Stomach (tissue), 9 donors: ENCODE measurements around the gene MYO9B. TPM values are rescaled to one million over a fixed set of nuclear protein-coding genes. Genes with fewer than 3 reads are reported as not detected.

Experiments
- DNase-seq, 2 donors: peaks; one replicate each; pipeline versions ENCODE4 v3.0.0 to v3.0.0-alpha.2; 2013 to 2019
- H3K27ac ChIP-seq, 5 donors: fragments of 200-600 bp in 4 of 5; sonication (generic) in 4 of 5; one replicate each; pipeline ENCODE4 v1.5.1; 2013 to 2019; ENCODE audit warnings: mild to moderate bottlenecking in 1 of 5, moderate library complexity in 1 of 5
- H3K27me3 ChIP-seq, 3 donors: fragments of 200-600 bp; sonication (generic); one replicate each; pipeline ENCODE4 v1.5.1; 2017 to 2019; ENCODE audit warnings: mixed run types in 1 of 3
- H3K36me3 ChIP-seq, 4 donors: fragments of 200-600 bp; sonication (generic); 1 replicate in 3 of 4; 2 replicates in 1 of 4; pipeline ENCODE4 v1.5.1; 2016 to 2019
- H3K4me1 ChIP-seq, 4 donors: fragments of 200-600 bp; sonication (generic); one replicate each; pipeline ENCODE4 v1.5.1; 2016 to 2019
- H3K4me3 ChIP-seq, 4 donors: fragments of 200-600 bp; sonication (generic) in 3 of 4; one replicate each; pipeline ENCODE4 v1.5.1; 2016 to 2019; ENCODE audit warnings: mild to moderate bottlenecking in 1 of 4
- H3K9me3 ChIP-seq, 4 donors: fragments of 200-600 bp; sonication (generic); one replicate each; pipeline ENCODE4 v1.5.1; 2016 to 2019
- EP300 ChIP-seq: sonication (generic); formaldehyde crosslinking; IDR thresholded peaks from one replicate; pipeline ENCODE4 v1.6.1; 2017; ENCODE audit warnings: antibody characterized with exemption
- POLR2A ChIP-seq, 4 donors: fragments of 450-650 bp; IDR thresholded peaks; one replicate each; pipeline ENCODE4 v1.6.1; 2016; ENCODE audit warnings: antibody characterized with exemption in 4 of 4, control low read depth in 2 of 4, mild to moderate bottlenecking in 1 of 4, moderate library complexity in 1 of 4
- POLR2AphosphoS5 ChIP-seq, 3 donors: sonication (generic); formaldehyde crosslinking; IDR thresholded peaks; one replicate each; pipeline ENCODE4 v1.6.1; 2016; ENCODE audit warnings: antibody characterized with exemption in 3 of 3
- WGBS, 5 donors: extraction: QIAGEN DNeasy Blood & Tissue Kit in 3 of 5; methylation state at CpG; one replicate each; pipeline versions ENCODE4 v1.1.5 to v1.1.7; 2013 to 2018; 5-methylcytosine and 5-hydroxymethylcytosine counted together
- intact Hi-C: fragments of 100-400 bp; cut with DNase I; formaldehyde crosslinking; loops from one replicate; pipeline ENCODE4 v1.15.1; 2023; ENCODE audit warnings: low total_unique reads
- polyA plus RNA-seq, 3 donors: library from polyadenylated mRNA; stranded (reverse); fragments of 200-250 nt; gene quantifications; one replicate each; pipeline ENCODE4 v1.2.3, GENCODE V29; 2013
- total RNA-seq, 5 donors: library from RNA; depleted of rRNA; stranded (reverse); fragments of >200 nt; gene quantifications; one replicate each; pipeline versions ENCODE4 v1.1.0 to v1.2.3, GENCODE V29; 2014 to 2016
- TF ChIP-seq, protein P1 (sequence below), 7 experiments: fragments of 450-650 bp in 4 of 7; fragments of 200-600 bp in 3 of 7; sonication (generic) in 3 of 7; IDR thresholded peaks; one replicate each; pipeline ENCODE4 v1.5.1; 2016 to 2019; ENCODE audit warnings: antibody characterized with exemption in 7 of 7, control low read depth in 2 of 7, mild to moderate bottlenecking in 1 of 7
- donor health status: healthy with polysubstance abuse.
- donor health status: Bipolar disorder and iron deficiency.
- donor health status: healthy.

Gene MYO9B
- total and polyA plus RNA-seq, 8 donors = 30.2 to 265 (median 62.5) TPM

DNA sequence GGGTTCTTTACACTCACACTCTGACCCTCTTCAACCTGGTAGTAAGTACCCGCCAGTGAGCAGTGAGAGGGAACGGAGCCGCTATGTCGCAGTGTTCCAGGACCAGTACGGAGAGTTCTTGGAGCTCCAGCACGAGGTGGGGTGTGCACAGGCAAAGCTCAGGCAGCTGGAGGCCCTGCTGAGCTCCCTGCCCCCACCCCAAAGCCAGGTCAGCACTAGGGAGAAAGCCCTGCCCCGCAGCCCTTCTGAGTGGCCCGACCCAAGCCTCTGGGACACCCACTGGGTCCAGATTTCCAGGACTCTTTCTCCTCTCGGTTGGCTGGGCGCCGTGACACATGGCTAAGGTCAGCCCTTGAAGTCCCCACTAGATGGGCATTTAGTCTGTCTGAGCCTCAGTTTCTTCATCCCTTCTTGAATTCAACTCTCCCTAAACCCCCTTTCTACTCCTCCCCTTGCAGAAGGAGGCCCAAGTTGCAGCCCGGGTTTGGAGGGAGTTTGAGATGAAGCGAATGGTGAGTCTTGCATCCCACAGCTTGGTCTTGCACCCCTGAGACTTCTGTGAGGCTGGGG lies 152.3 kb downstream of the MYO9B start:
- H3K36me3 ChIP-seq = peaks cover 12 to 42% (median 41%) of the 10 kb centered on the region in 4 donors
- 64 to 84% (median 74%) methylated on average over 11 to 13 of the region's 13 CpGs for WGBS, 5 donors
- no peak overlapping the region for H3K4me3 ChIP-seq
- peaks cover 12 to 23% (median 23%) of the 10 kb centered on the region in 4 donors for H3K4me1 ChIP-seq
- DNase-seq = no peak
- intact Hi-C loops = no loop called here
- no peaks in the 10 kb centered on the region for H3K9me3 ChIP-seq
- H3K27ac ChIP-seq = peak overlapping the region in 3 of 5 donors; percentile 9 to 93 (median 93)
- H3K27me3 ChIP-seq = no peaks in the 10 kb centered on the region
- no peak for TF ChIP-seq POLR2A (IDR thresholded peaks at IDR 0.05)
- no peak for TF ChIP-seq POLR2AphosphoS5 (IDR thresholded peaks at IDR 0.05)
- TF ChIP-seq, protein P1, sequence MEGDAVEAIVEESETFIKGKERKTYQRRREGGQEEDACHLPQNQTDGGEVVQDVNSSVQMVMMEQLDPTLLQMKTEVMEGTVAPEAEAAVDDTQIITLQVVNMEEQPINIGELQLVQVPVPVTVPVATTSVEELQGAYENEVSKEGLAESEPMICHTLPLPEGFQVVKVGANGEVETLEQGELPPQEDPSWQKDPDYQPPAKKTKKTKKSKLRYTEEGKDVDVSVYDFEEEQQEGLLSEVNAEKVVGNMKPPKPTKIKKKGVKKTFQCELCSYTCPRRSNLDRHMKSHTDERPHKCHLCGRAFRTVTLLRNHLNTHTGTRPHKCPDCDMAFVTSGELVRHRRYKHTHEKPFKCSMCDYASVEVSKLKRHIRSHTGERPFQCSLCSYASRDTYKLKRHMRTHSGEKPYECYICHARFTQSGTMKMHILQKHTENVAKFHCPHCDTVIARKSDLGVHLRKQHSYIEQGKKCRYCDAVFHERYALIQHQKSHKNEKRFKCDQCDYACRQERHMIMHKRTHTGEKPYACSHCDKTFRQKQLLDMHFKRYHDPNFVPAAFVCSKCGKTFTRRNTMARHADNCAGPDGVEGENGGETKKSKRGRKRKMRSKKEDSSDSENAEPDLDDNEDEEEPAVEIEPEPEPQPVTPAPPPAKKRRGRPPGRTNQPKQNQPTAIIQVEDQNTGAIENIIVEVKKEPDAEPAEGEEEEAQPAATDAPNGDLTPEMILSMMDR (IDR thresholded peaks at IDR 0.05) = no peak
- TF ChIP-seq EP300 = no peak

DNA sequence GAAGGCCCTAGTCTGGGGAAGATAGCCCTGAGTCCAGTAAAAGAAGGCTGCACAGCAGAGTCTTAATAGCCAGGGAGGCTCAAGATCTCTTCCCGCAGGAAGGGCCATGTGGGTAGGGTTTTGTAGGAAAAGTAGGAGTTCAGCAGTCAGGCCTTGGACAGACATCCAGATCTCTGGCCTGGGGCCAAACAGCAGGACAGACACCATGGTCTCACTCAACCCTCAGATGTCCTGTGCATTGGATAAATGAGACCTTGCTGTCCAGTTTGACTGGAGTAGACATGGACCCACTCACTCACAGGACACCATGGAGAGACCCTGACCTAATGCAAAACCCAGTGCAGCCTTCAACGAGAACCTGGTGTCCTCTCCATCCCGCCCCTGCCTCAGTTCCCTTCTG lies 154.3 kb downstream of the MYO9B start:
- WGBS, 5 donors = 91 to 98% (median 95%) methylated on average over 3 of the region's 3 CpGs

DNA sequence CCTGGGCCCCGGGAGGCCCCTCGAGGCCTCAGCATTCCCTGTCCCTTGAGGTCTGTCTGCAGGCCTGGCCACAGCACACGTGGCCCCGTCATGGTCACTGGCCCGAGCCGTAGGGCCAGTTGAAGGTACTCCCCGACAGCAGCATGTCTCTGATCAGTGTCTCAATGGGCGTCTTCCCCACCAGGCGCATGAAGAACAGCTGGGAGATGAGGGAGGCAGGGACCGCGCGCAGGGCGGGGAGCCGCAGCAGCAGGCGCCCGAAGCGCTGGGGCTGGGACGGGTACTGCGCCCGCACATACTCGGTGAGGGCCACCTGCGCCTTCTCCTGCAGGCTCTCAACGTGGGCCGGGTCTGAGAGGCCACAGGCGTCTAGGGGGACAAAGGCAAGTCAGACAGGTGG lies 156.7 kb downstream of the MYO9B start:
- no peak overlapping the region for H3K4me3 ChIP-seq
- TF ChIP-seq POLR2A (IDR thresholded peaks at IDR 0.05) = no peak
- no peak for TF ChIP-seq POLR2AphosphoS5 (IDR thresholded peaks at IDR 0.05)
- TF ChIP-seq, protein P1 (IDR thresholded peaks at IDR 0.05) = no peak
- TF ChIP-seq EP300 = no peak
- no peak for DNase-seq
- no peaks in the 10 kb centered on the region for H3K9me3 ChIP-seq
- H3K36me3 ChIP-seq = peaks cover 17 to 56% (median 54%) of the 10 kb centered on the region in 4 donors
- WGBS, 5 donors = 86 to 93% (median 91%) methylated on average over 20 to 25 of the region's 25 CpGs
- peaks cover 31 to 55% (median 43%) of the 10 kb centered on the region in 4 donors for H3K4me1 ChIP-seq
- H3K27me3 ChIP-seq = no peaks in the 10 kb centered on the region
- intact Hi-C loops = no loop called here
- no peak overlapping the region for H3K27ac ChIP-seq

More for the DNA sequence above, 154.3 kb downstream of the MYO9B start:
- Histone ChIP-seq H3K4me3 (no peak overlapping the region), H3K36me3 (peaks cover 17 to 55% (median 52%) of the 10 kb centered on the region in 4 donors), H3K9me3 (no peaks in the 10 kb centered on the region), H3K27ac (no peak overlapping the region), H3K4me1 (peaks cover 18 to 43% (median 33%) of the 10 kb centered on the region in 4 donors), H3K27me3 (no peaks in the 10 kb centered on the region)
- DNase-seq = no peak
- intact Hi-C loops = no loop called here
- TF ChIP-seq POLR2AphosphoS5 (IDR thresholded peaks at IDR 0.05) (no peak), EP300 (no peak), POLR2A (IDR thresholded peaks at IDR 0.05) (no peak)
- TF ChIP-seq, protein P1 (IDR thresholded peaks at IDR 0.05) = no peak

DNA sequence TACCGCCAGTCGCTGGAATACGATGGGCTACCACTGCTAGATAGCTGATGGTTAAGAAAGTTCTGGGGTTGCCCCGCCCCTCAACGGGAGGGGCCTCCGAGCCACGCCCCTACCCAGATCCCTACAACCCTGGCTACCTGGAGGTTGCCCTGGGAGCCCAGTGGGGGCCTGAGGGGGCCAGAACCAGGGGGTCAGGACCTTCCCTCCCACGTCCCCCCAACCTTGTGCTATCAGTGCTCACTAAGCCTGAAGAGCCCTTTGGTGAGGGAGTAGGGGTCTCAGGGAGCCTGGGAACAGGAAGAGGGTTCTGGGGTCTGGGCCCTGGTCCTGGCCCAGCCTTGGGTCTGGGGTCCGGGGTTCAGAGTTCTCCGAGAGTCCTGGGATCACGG lies 159.3 kb downstream of the MYO9B start:
- Histone ChIP-seq H3K9me3 (no peaks in the 10 kb centered on the region), H3K27ac (peak overlapping the region; percentile 75 to 86 (median 85)), H3K36me3 (peaks cover 17 to 56% (median 55%) of the 10 kb centered on the region in 4 donors), H3K4me3 (peak overlapping the region; percentile 44 to 73 (median 53)), H3K27me3 (no peaks in the 10 kb centered on the region), H3K4me1 (peaks cover 32 to 60% (median 54%) of the 10 kb centered on the region in 4 donors)
- TF ChIP-seq EP300 (no peak), POLR2AphosphoS5 (IDR thresholded peaks at IDR 0.05) (no peak), POLR2A (IDR thresholded peaks at IDR 0.05) (no peak)
- TF ChIP-seq, protein P1 (IDR thresholded peaks at IDR 0.05) = no peak
- intact Hi-C loops = no loop called here
- DNase-seq = peak; percentile 68 to 79
- 15 to 30% (median 23%) methylated on average over 11 of the region's 11 CpGs for WGBS, 5 donors
